Measurements from ENCODE around the gene OR6F1.
"Not testable (repeated sequence)": the region's sequence is repeated elsewhere in the genome, so short reads cannot be mapped to it uniquely, and the experiment has no call there.

- TF ChIP-seq TARDBP (IDR thresholded peaks at IDR 0.05); BHLHE40 (IDR thresholded peaks at IDR 0.05; ENCODE audit: borderline replicate concordance); FOXM1 (IDR thresholded peaks at IDR 0.05; ENCODE audit: borderline replicate concordance); FOXK2 (IDR thresholded peaks at IDR 0.05); SUZ12 (IDR thresholded peaks at IDR 0.05); CTBP1 (IDR thresholded peaks at IDR 0.05; ENCODE audit: borderline replicate concordance); PKNOX1 (IDR thresholded peaks at IDR 0.05); LEF1 (IDR thresholded peaks at IDR 0.05; ENCODE audit: borderline replicate concordance): not testable (repeated sequence)
Observed at GRCh38 chr1:247754311-247754710, 37.9 kb upstream of the OR6F1 start.
